Gastrocnemius medialis (tissue), 4 donors: ENCODE measurements around the gene ZNF777.

ENCODE experiments used
- POLR2A ChIP-seq, 2 donors: fragments of 450-650 bp; IDR thresholded peaks; one replicate each; pipeline ENCODE4 v1.6.1; 2017; ENCODE audit warnings: antibody characterized with exemption in 2 of 2, mild to moderate bottlenecking in 2 of 2, moderate library complexity in 2 of 2
- TF ChIP-seq, protein P1 (sequence below), 5 experiments: fragments of 450-650 bp in 3 of 5; fragments of 200-600 bp in 2 of 5; sonication (generic) in 2 of 5; IDR thresholded peaks in 4 of 5; conservative IDR thresholded peaks in 1 of 5; 1 replicate in 4 of 5; 2 replicates in 1 of 5; pipeline ENCODE4 v1.5.1; 2016 to 2019; ENCODE audit warnings: antibody characterized with exemption in 5 of 5, mild to moderate bottlenecking in 3 of 5, moderate library complexity in 3 of 5

GRCh38 chr7:149495785-149496641, 35.2 kb upstream of the ZNF777 start:
- TF ChIP-seq, protein P1, sequence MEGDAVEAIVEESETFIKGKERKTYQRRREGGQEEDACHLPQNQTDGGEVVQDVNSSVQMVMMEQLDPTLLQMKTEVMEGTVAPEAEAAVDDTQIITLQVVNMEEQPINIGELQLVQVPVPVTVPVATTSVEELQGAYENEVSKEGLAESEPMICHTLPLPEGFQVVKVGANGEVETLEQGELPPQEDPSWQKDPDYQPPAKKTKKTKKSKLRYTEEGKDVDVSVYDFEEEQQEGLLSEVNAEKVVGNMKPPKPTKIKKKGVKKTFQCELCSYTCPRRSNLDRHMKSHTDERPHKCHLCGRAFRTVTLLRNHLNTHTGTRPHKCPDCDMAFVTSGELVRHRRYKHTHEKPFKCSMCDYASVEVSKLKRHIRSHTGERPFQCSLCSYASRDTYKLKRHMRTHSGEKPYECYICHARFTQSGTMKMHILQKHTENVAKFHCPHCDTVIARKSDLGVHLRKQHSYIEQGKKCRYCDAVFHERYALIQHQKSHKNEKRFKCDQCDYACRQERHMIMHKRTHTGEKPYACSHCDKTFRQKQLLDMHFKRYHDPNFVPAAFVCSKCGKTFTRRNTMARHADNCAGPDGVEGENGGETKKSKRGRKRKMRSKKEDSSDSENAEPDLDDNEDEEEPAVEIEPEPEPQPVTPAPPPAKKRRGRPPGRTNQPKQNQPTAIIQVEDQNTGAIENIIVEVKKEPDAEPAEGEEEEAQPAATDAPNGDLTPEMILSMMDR (IDR thresholded peaks at IDR 0.05 in 4 of 5, conservative IDR thresholded peaks at IDR 0.05 in 1 of 5), result no peak
- TF ChIP-seq POLR2A (IDR thresholded peaks at IDR 0.05), result no peak
